ENCODE results near the gene ORC5.

Gene ORC5

GRCh38 chr7:104106108-104106905 is 101.5 kb downstream of the ORC5 start:
- no peak overlapping the region for H3K4me3 ChIP-seq

GRCh38 chr7:104098890-104099289 is 108.9 kb downstream of the ORC5 start:
- Histone ChIP-seq H3K27ac (no peak overlapping the region), H3K36me3 (ENCODE audit: insufficient read depth, low read length) (no peaks in the 10 kb centered on the region), H3K4me3 (no peak overlapping the region), H3K9ac (ENCODE audit: insufficient read length) (no peak overlapping the region), H3K9me3 (ENCODE audit: low read depth, low read length) (no peaks in the 10 kb centered on the region)
- TF ChIP-seq POLR2AphosphoS5 (IDR thresholded peaks at IDR 0.05; ENCODE audit: borderline replicate concordance, low read depth, low read length) (no peak), FOXP2 (optimal IDR thresholded peaks at IDR 0.05; ENCODE audit: control extremely low read depth, extremely low read length, insufficient read depth) (no peak), EZH2 (IDR thresholded peaks at IDR 0.05) (no peak)
- no peak for DNase-seq (ENCODE audit: low read depth, low spot score)

More at GRCh38 chr7:104106108-104106905, 101.5 kb downstream of the ORC5 start:
- Histone ChIP-seq H3K9ac (ENCODE audit: insufficient read length) (no peak overlapping the region), H3K9me3 (ENCODE audit: low read depth, low read length) (no peaks in the 10 kb centered on the region), H3K27ac (no peak overlapping the region), H3K36me3 (ENCODE audit: insufficient read depth, low read length) (no peaks in the 10 kb centered on the region)
- no peak for DNase-seq (ENCODE audit: low read depth, low spot score)
- no peak for TF ChIP-seq FOXP2 (optimal IDR thresholded peaks at IDR 0.05; ENCODE audit: control extremely low read depth, extremely low read length, insufficient read depth)
- TF ChIP-seq EZH2 (IDR thresholded peaks at IDR 0.05), result no peak
- TF ChIP-seq POLR2AphosphoS5 (IDR thresholded peaks at IDR 0.05; ENCODE audit: borderline replicate concordance, low read depth, low read length), result no peak

DNA sequence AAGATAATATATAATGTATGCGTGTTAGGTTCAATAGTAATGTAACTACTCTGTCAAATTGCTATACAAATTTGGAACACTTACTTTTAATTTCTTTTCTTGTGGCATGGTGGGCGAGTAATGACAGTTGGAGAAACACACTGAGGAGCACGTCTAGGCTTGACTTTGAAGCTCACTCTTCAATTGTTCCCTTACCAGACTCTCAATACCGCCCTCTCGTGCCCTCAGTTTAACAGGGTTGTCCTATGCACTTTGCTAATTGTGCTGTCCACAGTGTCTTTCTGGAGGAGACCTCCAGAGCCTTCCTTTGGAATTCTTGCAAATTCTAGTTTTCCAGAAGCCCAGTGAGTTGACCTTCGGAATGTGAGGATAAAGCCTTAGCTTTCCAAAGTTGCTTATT is 111.1 kb downstream of the ORC5 start:
- DNase-seq (ENCODE audit: low read depth, low spot score), result no peak
- TF ChIP-seq FOXP2 (optimal IDR thresholded peaks at IDR 0.05; ENCODE audit: control extremely low read depth, extremely low read length, insufficient read depth) (no peak), POLR2AphosphoS5 (IDR thresholded peaks at IDR 0.05; ENCODE audit: borderline replicate concordance, low read depth, low read length) (no peak)
- Histone ChIP-seq H3K9me3 (ENCODE audit: low read depth, low read length) (no peaks in the 10 kb centered on the region), H3K4me3 (no peak overlapping the region), H3K36me3 (ENCODE audit: insufficient read depth, low read length) (no peaks in the 10 kb centered on the region), H3K9ac (ENCODE audit: insufficient read length) (no peak overlapping the region), H3K27ac (no peak overlapping the region)

- H3K4me3 ChIP-seq, result no peak overlapping the region
- no peak for DNase-seq (ENCODE audit: low read depth, low spot score)
- no peaks in the 10 kb centered on the region for H3K36me3 ChIP-seq (ENCODE audit: insufficient read depth, low read length)
- no peak overlapping the region for H3K9ac ChIP-seq (ENCODE audit: insufficient read length)
- no peaks in the 10 kb centered on the region for H3K9me3 ChIP-seq (ENCODE audit: low read depth, low read length)
- TF ChIP-seq FOXP2 (optimal IDR thresholded peaks at IDR 0.05; ENCODE audit: control extremely low read depth, extremely low read length, insufficient read depth) (no peak), EZH2 (IDR thresholded peaks at IDR 0.05) (no peak), POLR2AphosphoS5 (IDR thresholded peaks at IDR 0.05; ENCODE audit: borderline replicate concordance, low read depth, low read length) (no peak)
- H3K27ac ChIP-seq, result no peak overlapping the region
These were observed 114.7 kb downstream of the ORC5 start for GRCh38 chr7:104093127-104093526.

DNA sequence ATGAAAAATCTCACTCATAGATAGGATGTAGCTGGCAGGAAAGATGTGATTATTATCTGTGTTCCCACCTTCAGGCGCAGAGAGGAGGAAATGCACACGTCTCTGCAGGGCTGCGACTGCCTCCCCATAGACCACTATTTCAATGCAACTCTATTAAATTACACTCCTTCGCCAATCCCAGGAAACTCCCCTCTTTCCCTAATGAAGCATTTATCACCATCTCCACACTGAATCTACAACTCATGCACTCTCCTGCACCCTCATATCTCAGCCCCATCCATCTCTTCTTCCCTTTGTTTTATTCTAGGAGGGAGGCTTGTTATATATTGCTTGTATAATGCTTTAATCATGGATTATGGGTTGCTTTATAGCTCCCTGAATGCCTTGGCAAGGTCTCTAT is 116.6 kb downstream of the ORC5 start:
- no peak for DNase-seq (ENCODE audit: low read depth, low spot score)
- H3K9ac ChIP-seq (ENCODE audit: insufficient read length), result no peak overlapping the region
- no peak overlapping the region for H3K4me3 ChIP-seq
- no peaks in the 10 kb centered on the region for H3K36me3 ChIP-seq (ENCODE audit: insufficient read depth, low read length)
- no peaks in the 10 kb centered on the region for H3K9me3 ChIP-seq (ENCODE audit: low read depth, low read length)
- H3K27ac ChIP-seq, result no peak overlapping the region
- no peak for TF ChIP-seq POLR2AphosphoS5 (IDR thresholded peaks at IDR 0.05; ENCODE audit: borderline replicate concordance, low read depth, low read length)
- no peak for TF ChIP-seq EZH2 (IDR thresholded peaks at IDR 0.05)
- TF ChIP-seq FOXP2 (optimal IDR thresholded peaks at IDR 0.05; ENCODE audit: control extremely low read depth, extremely low read length, insufficient read depth), result no peak

- Histone ChIP-seq H3K36me3 (ENCODE audit: insufficient read depth, low read length) (no peaks in the 10 kb centered on the region), H3K27ac (no peak overlapping the region), H3K4me3 (no peak overlapping the region), H3K9me3 (ENCODE audit: low read depth, low read length) (no peaks in the 10 kb centered on the region), H3K9ac (ENCODE audit: insufficient read length) (no peak overlapping the region)
- TF ChIP-seq FOXP2 (optimal IDR thresholded peaks at IDR 0.05; ENCODE audit: control extremely low read depth, extremely low read length, insufficient read depth) (no peak), POLR2AphosphoS5 (IDR thresholded peaks at IDR 0.05; ENCODE audit: borderline replicate concordance, low read depth, low read length) (no peak), EZH2 (IDR thresholded peaks at IDR 0.05) (no peak)
- no peak for DNase-seq (ENCODE audit: low read depth, low spot score)
These were observed 118.2 kb downstream of the ORC5 start for GRCh38 chr7:104089612-104090011.

DNA sequence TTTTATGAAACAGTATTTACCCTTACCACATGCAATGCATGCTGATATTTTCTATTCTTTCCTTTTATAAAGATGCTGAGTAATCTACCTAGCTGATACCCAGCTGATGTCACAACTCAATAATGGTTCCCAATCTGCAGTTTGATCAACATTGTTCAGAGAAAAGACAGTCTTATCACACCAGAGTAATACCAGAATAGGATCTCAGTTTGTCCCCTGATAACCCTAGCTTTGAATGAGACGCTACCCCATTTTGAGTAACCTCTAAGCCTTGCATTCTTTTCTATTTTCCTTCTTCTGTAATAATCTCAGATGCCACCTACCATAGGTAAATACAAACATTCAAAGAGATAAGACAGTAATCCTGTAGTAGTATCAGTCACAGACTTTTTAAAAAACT is 118.8 kb downstream of the ORC5 start:
- H3K27ac ChIP-seq, result no peak overlapping the region
- no peak overlapping the region for H3K4me3 ChIP-seq
- H3K9ac ChIP-seq (ENCODE audit: insufficient read length), result no peak overlapping the region
- DNase-seq (ENCODE audit: low read depth, low spot score), result no peak
- no peak for TF ChIP-seq EZH2 (IDR thresholded peaks at IDR 0.05)
- TF ChIP-seq FOXP2 (optimal IDR thresholded peaks at IDR 0.05; ENCODE audit: control extremely low read depth, extremely low read length, insufficient read depth), result no peak
- no peak for TF ChIP-seq POLR2AphosphoS5 (IDR thresholded peaks at IDR 0.05; ENCODE audit: borderline replicate concordance, low read depth, low read length)
- no peaks in the 10 kb centered on the region for H3K9me3 ChIP-seq (ENCODE audit: low read depth, low read length)
- no peaks in the 10 kb centered on the region for H3K36me3 ChIP-seq (ENCODE audit: insufficient read depth, low read length)

Data from SK-N-MC (cell line).